PC-9 (cell line): ENCODE results near the gene IYD. TPM values are rescaled to one million over a fixed set of nuclear protein-coding genes. Genes with fewer than 3 reads are reported as not detected.
A peak's percentile ranks its signal among the peaks of the same experiment; 100 is the strongest.

Experiments
- BruUV-seq: library from RNA; stranded (reverse); fragments of 400-500 nt; replicated peaks from 2 replicates; lab custom pipeline; 2021; lab: Mats Ljungman, UMichigan
- CTCF ChIA-PET: fragments of 300-600 bp; sonication (Branson Sonifier 250); formaldehyde crosslinking; loops from one replicate; lab custom pipeline; 2022; ENCODE audit warnings: antibody characterized with exemption; lab: Charles Lee
- POLR2A ChIA-PET: fragments of 300-600 bp; sonication (Branson Sonifier 250); formaldehyde crosslinking; loops from one replicate; lab custom pipeline; 2022; ENCODE audit warnings: antibody characterized with exemption; ENCODE audit not compliant: unreplicated experiment; lab: Charles Lee
- DNase-seq, 2 experiments: peaks; one replicate each; pipeline versions ENCODE4 v3.0.0 to v3.0.0-alpha.2; 2015 to 2022; ENCODE audit warnings: mixed read lengths in 1 of 2
- H2AFZ ChIP-seq: fragments of 200-600 bp; sonication (generic); 2 replicates; pipeline ENCODE4 v1.8.1; 2017; ENCODE audit warnings: antibody characterized with exemption
- H3F3A ChIP-seq: fragments of 200-600 bp; sonication (generic); 2 replicates; pipeline ENCODE4 v1.8.1; 2017; ENCODE audit warnings: antibody characterized with exemption, mild to moderate bottlenecking, low read depth; ENCODE audit not compliant: insufficient read depth
- H3K27ac ChIP-seq: fragments of 200-600 bp; sonication (generic); 2 replicates; pipeline ENCODE4 v1.6.1; 2016; ENCODE audit warnings: mixed run types
- H3K27me3 ChIP-seq: fragments of 200-600 bp; sonication (generic); 2 replicates; pipeline ENCODE4 v1.6.1; 2016; ENCODE audit warnings: low read depth, mixed run types; ENCODE audit not compliant: insufficient read depth
- H3K36me3 ChIP-seq: fragments of 200-600 bp; sonication (generic); 2 replicates; pipeline ENCODE4 v1.6.1; 2016; ENCODE audit warnings: low read depth, mixed run types
- H3K4me1 ChIP-seq: fragments of 200-600 bp; sonication (generic); replicated peaks from 2 replicates; pipeline ENCODE4 v1.6.1; 2016; ENCODE audit warnings: mixed run types; ENCODE audit not compliant: insufficient read depth
- H3K4me2 ChIP-seq: fragments of 200-600 bp; sonication (generic); 2 replicates; pipeline ENCODE4 v1.6.1; 2017; ENCODE audit warnings: mixed run types
- H3K4me3 ChIP-seq: fragments of 200-600 bp; sonication (generic); 2 replicates; pipeline ENCODE4 v1.6.1; 2016; ENCODE audit warnings: mixed run types
- H3K79me2 ChIP-seq: fragments of 200-600 bp; sonication (generic); 2 replicates; pipeline ENCODE4 v1.6.1; 2017; ENCODE audit warnings: low read depth, mixed run types
- H3K9me2 ChIP-seq: fragments of 200-600 bp; sonication (generic); 2 replicates; pipeline ENCODE4 v1.8.1; 2017; ENCODE audit warnings: mild to moderate bottlenecking; ENCODE audit not compliant: insufficient read depth
- H3K9me3 ChIP-seq: fragments of 200-600 bp; sonication (generic); 2 replicates; pipeline ENCODE4 v1.8.1; 2016; ENCODE audit warnings: low read depth; ENCODE audit not compliant: insufficient read depth
- H4K20me1 ChIP-seq: fragments of 200-600 bp; sonication (generic); 2 replicates; pipeline ENCODE4 v1.8.1; 2017; ENCODE audit not compliant: insufficient read depth
- EZH2 ChIP-seq: fragments of 200-600 bp; sonication (generic); IDR thresholded peaks from 2 replicates; pipeline ENCODE4 v1.8.0; 2017; ENCODE audit warnings: antibody characterized with exemption, low read depth
- intact Hi-C: fragments of 100-400 bp; cut with micrococcal nuclease; formaldehyde crosslinking; loops from one replicate; pipeline ENCODE4 v1.10.0; 2022; ENCODE audit not compliant: unreplicated experiment
- total RNA-seq: library from RNA; stranded (reverse); gene quantifications from 2 replicates; pipeline ENCODE4 v1.2.3, GENCODE V29; 2021
- TF ChIP-seq, protein P1 (sequence below): fragments of 200-600 bp; sonication (generic); conservative IDR thresholded peaks from 2 replicates; pipeline ENCODE4 v1.6.1; 2017; ENCODE audit warnings: mixed run types, antibody characterized with exemption, mild to moderate bottlenecking, moderate library complexity

The IYD gene
- total RNA-seq, 1 experiment from 2014 or later: not detected

DNA sequence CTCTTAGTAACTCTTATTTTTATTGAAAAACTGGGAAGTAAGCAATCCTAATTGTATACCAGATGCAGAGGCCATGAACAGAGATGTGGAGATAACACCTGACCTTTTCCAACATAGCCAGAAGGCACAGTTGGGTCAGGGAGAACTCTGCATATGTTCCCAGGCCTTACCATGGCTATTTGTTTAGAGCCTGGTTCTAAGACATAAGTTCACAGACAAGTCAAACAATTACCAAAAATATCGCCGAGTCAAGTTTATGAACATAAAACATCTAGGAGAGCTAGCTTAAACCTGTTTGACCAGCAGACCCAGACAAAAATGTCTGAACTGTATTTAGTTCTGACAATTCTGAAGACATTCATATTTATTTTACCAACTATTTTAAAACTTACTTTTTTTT is 26.7 kb upstream of the IYD start:
- H3K36me3 ChIP-seq: no peaks in the 10 kb centered on the region
- H3K27me3 ChIP-seq: no peaks in the 10 kb centered on the region
- H3F3A ChIP-seq: peaks cover 9% of the 10 kb centered on the region; the same call in 1 of the 2 replicates
- intact Hi-C loops: no loop called here
- H3K4me2 ChIP-seq: no peak overlapping the region
- H3K79me2 ChIP-seq: no peaks in the 10 kb centered on the region
- H3K4me1 ChIP-seq: peaks cover 17% of the 10 kb centered on the region; the same call in 1 of the 2 replicates
- H3K27ac ChIP-seq: no peak overlapping the region
- no peak overlapping the region for H3K4me3 ChIP-seq
- TF ChIP-seq, protein P1, sequence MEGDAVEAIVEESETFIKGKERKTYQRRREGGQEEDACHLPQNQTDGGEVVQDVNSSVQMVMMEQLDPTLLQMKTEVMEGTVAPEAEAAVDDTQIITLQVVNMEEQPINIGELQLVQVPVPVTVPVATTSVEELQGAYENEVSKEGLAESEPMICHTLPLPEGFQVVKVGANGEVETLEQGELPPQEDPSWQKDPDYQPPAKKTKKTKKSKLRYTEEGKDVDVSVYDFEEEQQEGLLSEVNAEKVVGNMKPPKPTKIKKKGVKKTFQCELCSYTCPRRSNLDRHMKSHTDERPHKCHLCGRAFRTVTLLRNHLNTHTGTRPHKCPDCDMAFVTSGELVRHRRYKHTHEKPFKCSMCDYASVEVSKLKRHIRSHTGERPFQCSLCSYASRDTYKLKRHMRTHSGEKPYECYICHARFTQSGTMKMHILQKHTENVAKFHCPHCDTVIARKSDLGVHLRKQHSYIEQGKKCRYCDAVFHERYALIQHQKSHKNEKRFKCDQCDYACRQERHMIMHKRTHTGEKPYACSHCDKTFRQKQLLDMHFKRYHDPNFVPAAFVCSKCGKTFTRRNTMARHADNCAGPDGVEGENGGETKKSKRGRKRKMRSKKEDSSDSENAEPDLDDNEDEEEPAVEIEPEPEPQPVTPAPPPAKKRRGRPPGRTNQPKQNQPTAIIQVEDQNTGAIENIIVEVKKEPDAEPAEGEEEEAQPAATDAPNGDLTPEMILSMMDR: no peak
- no peak for TF ChIP-seq EZH2
- no peaks in the 10 kb centered on the region for H3K9me3 ChIP-seq
- ChIA-PET CTCF (no interaction called here), POLR2A (no interaction called here)
- no peaks in the 10 kb centered on the region for H3K9me2 ChIP-seq
- no peaks in the 10 kb centered on the region for H4K20me1 ChIP-seq
- no peak overlapping the region for H2AFZ ChIP-seq
- BruUV-seq: no TSS peak
- DNase-seq: peak in 1 of 2 experiments; percentile 43

DNA sequence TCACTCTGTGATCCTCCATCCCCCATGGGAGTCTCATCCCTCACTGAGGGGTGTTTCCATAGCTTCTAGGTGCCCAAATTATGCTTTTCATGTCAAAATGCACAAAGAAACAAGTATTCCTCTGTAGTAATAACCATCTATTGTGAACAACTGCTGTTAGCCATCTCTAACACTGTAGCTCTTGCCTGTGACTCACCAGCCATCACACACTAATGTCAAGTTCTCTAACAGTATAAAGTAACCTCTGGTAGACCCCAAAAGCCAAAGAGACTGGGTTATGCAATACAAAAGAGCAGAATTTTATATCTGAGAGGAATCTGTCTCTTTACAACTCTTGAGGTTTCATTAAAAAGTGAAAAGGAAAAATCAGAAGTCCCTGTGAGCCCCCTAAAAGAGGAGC is 25.4 kb upstream of the IYD start:
- intact Hi-C loops: no loop called here
- no peaks in the 10 kb centered on the region for H3K9me2 ChIP-seq
- no peak for DNase-seq
- POLR2A ChIA-PET: no interaction called here
- H3K9me3 ChIP-seq: no peaks in the 10 kb centered on the region
- no peaks in the 10 kb centered on the region for H3K79me2 ChIP-seq
- no peak for TF ChIP-seq EZH2
- TF ChIP-seq, protein P1: no peak
- no peaks in the 10 kb centered on the region for H3K27me3 ChIP-seq
- no peak overlapping the region for H3K4me3 ChIP-seq
- no peak overlapping the region for H3K4me2 ChIP-seq
- H3K27ac ChIP-seq: no peak overlapping the region
- no peaks in the 10 kb centered on the region for H3K36me3 ChIP-seq
- peaks cover 9% of the 10 kb centered on the region; the same call in 1 of the 2 replicates for H3F3A ChIP-seq
- no peak overlapping the region for H2AFZ ChIP-seq
- peaks cover 17% of the 10 kb centered on the region; the same call in 1 of the 2 replicates for H3K4me1 ChIP-seq
- CTCF ChIA-PET: no interaction called here
- no peaks in the 10 kb centered on the region for H4K20me1 ChIP-seq
- BruUV-seq: no TSS peak

DNA sequence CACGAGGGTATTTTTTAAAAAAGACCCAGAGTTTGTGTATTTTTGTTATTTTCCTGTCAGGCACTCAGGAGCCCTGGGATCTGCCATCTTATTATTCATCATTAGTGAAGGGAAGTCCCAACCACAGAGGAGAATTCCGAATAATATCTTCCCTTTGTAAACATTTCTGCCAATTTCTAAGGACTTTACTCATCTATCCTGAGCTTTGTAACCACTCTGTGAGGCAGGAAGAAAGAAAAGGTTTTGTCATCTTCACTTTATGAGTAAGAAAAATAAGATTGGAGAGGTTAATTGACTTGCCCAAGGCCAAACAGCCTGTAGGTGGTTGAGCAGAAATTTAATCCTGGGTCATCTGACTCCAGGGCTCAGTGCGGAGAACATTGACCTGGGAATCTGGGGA is 23.0 kb upstream of the IYD start:
- Histone ChIP-seq H2AFZ (no peak overlapping the region), H3K79me2 (no peaks in the 10 kb centered on the region), H3K27me3 (no peaks in the 10 kb centered on the region), H3F3A (peaks cover 9% of the 10 kb centered on the region; the same call in 1 of the 2 replicates), H3K9me3 (no peaks in the 10 kb centered on the region), H3K4me1 (peaks cover 17% of the 10 kb centered on the region; the same call in 1 of the 2 replicates), H3K4me2 (peak overlapping the region; percentile 11; the same call in 1 of the 2 replicates), H3K4me3 (no peak overlapping the region), H3K36me3 (no peaks in the 10 kb centered on the region), H4K20me1 (no peaks in the 10 kb centered on the region), H3K27ac (no peak overlapping the region), H3K9me2 (no peaks in the 10 kb centered on the region)
- intact Hi-C loops: no loop called here
- DNase-seq: peak in 1 of 2 experiments; percentile 44
- BruUV-seq: no TSS peak
- TF ChIP-seq EZH2: no peak
- TF ChIP-seq, protein P1: no peak
- CTCF ChIA-PET: no interaction called here
- POLR2A ChIA-PET: interaction anchor here (0.6 kb wide), 1 partner anchor 23 kb away, joined by 5 read pairs; no protein-coding TSS in a partner anchor
